GM18526 (cell line): ENCODE data around the gene CHN2.

Experiments
- POLR2A ChIP-seq: IDR thresholded peaks from 3 replicates; pipeline ENCODE4 v1.6.1; 2011; ENCODE audit not compliant: insufficient read length; ENCODE audit errors: extremely low read depth

Gene CHN2

DNA sequence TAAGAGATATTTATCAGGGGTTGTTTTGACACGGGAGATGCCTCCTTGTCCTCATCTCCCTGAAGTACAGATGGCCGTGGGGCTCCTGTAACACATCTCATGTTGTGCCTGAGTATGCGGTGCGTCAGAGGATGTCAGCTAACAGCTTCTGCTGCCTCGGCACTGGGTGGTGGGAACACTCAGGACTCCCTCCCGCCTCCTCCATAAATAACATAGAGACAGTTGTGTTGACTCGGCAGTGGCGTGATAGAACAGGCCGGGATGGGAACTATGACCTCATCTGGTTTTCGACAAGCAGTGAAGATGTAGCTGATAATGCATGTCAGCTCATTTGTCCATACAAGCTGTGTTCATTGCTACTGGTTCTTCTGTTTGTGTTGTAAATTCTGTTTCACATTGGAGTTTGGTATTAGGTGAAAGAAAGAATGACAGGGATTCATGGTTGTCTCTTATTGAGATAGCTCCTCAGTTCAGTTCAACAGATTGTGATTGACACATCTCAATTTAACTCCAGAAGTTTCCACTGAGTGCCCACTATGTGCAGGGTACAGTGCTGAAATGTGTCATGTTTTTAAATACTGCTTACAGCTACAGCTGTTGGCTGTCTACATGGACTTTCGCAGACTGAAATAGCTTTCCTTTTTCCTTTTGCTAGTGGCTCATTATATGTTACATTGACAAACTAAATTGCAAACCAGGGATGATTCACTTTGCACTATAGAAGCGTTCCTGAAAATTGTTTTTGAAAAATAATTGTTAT, 87.4 kb downstream of the CHN2 start:
- TF ChIP-seq POLR2A: no peak

- no peak for TF ChIP-seq POLR2A
Measured at GRCh38 chr7:29282819-29283414, 88.3 kb downstream of the CHN2 start.

DNA sequence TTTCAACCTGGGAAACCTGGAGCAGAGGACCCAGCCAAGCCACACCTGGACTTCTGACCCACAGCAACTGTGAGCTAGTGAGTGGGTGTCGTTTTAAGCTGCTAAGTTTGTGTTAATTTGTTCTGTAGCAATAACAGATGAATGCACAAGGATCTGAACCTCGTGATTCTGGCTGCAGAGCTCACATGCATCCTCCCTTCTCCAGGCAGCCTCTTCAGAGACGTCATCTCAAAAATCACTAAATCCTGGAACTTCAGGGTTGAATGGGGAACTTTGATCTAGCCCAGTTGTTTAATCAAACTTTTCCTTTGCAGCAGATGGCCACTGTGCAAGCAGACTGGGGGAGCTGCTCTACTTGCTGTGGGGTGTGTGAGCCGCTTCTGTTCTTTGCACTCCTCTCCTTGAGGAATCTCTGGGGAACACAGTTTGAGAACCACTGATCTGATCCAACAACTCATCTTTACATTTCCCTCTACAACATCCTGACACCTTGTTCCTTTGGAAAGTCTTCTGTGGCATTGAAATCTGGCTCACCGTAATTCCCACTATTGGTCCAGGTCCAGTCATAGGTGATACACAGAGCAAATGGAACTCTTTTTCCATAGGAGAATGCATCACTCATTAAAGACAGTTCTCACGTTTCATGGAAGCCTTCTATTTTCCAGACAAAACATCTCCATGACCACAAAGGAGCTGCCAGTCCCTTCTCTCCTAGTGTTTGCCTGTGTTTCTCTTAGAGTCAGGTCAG, 90.3 kb downstream of the CHN2 start:
- no peak for TF ChIP-seq POLR2A

GRCh38 chr7:29285444-29285793, 90.8 kb downstream of the CHN2 start:
- TF ChIP-seq POLR2A: no peak

- no peak for TF ChIP-seq POLR2A
Measured at GRCh38 chr7:29285861-29286260, 91.3 kb downstream of the CHN2 start.

DNA sequence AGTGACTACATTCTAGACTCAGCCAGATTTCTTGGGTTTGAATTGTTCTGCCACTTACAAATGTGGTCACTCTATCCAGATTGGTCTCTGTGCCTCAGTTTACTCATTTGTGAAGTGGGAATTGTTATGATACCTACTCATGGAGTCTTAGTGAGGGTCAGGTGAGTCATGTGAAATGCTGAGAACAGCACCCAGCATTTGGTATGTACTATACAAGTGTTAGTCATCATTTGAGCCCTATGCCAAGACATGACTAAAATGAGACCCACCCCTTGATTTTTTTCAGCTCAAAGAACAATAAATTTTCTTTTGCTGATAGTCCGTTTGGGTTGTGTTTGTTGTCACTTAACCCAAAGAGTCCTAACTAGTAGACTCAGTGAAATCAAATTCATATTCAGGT, 92.8 kb downstream of the CHN2 start:
- TF ChIP-seq POLR2A: no peak

- no peak for TF ChIP-seq POLR2A
Measured at GRCh38 chr7:29288181-29289091, 93.9 kb downstream of the CHN2 start.

- TF ChIP-seq POLR2A: no peak
Measured at GRCh38 chr7:29289156-29290021, 94.8 kb downstream of the CHN2 start.

DNA sequence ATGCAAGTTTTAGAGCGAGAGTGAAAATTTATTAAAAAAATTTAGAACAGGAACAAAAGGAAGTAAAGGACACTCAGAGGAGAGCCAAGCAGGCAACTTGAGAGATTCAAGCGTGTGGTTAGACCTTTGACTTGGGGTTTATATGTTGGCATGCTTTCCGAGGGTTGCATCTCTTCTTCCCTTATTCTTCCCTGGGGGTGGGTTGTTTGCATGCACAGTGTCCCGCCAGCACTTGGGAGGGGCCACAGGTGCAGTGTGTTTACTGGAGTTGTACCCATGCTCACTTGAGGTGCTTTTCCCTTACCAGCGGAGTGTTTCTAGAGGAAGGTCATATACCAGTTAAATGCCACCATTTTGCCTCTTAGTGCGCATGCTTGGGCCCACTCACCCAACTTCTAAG, 96.3 kb downstream of the CHN2 start:
- no peak for TF ChIP-seq POLR2A

DNA sequence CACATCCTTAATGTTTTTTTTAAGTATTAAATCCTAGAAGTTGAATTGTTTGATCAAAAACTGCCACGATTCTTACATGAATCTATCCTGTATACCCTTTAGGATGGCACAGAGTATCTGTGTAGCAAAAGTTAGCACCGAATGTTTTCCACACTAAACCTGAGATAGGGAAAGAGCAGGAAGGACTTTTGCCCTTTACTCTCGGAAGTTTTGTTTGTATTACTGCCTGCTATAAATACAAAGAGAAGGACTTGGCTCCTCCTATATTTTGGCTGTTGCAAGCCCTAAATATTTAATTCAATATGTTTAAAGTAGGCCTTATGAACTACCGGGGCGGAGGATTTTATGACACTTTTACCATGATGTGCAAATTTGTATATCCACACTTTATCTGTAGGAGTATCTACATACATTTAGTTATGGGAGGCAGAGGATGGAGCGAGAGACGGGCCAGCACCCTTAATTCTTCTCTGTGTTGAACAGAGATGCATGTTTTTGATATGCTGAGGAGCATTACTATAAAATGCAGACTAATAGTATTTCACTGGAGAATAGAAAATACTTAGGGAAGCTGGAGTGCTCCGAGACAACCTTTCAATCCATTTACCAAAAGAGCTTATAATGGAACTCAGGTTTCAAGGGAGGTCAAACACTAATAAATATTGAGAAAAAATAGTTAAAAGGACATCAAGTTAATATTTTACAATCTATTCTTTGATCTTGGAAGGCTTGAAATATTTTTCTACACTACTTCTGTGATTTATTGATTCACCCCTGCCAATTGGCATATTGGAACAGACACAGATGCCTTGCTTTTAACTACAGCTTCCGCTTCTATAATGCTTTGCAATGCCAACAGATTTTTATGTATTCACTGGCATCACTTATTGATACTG, 97.4 kb downstream of the CHN2 start:
- no peak for TF ChIP-seq POLR2A

GRCh38 chr7:29292886-29293658, 98.5 kb downstream of the CHN2 start:
- TF ChIP-seq POLR2A: no peak

- no peak for TF ChIP-seq POLR2A
Measured at GRCh38 chr7:29296421-29296820, 101.8 kb downstream of the CHN2 start.
